Esophagus (tissue), 2 donors: Measurements from ENCODE around the gene CDRT15. TPM values are rescaled to one million over a fixed set of nuclear protein-coding genes. Genes with fewer than 3 reads are reported as not detected.

ENCODE experiments used
- H3K27ac ChIP-seq, 2 donors: one replicate each; pipeline ENCODE4 v1.5.1; 2013; ENCODE audit warnings: low read depth in 2 of 2, mild to moderate bottlenecking in 2 of 2, inconsistent platforms in 1 of 2, low read length in 1 of 2, moderate library complexity in 1 of 2
- H3K27me3 ChIP-seq, 2 donors: one replicate each; pipeline ENCODE4 v1.6.1; 2013; ENCODE audit warnings: low read length in 2 of 2, control low read depth in 1 of 2, mild to moderate bottlenecking in 1 of 2; ENCODE audit not compliant: insufficient read depth in 2 of 2, control insufficient read depth in 1 of 2
- H3K36me3 ChIP-seq, 2 donors: one replicate each; pipeline ENCODE4 v1.6.1; 2013; ENCODE audit warnings: low read length in 1 of 2; ENCODE audit not compliant: control insufficient read depth in 2 of 2, insufficient read depth in 2 of 2
- H3K4me1 ChIP-seq, 2 donors: one replicate each; pipeline ENCODE4 v1.6.1; 2013; ENCODE audit warnings: low read length in 1 of 2; ENCODE audit not compliant: control insufficient read depth in 2 of 2, insufficient read depth in 2 of 2
- H3K4me3 ChIP-seq, 2 donors: one replicate each; pipeline ENCODE4 v1.5.1; 2013; ENCODE audit warnings: low read length in 2 of 2, mild to moderate bottlenecking in 2 of 2, low read depth in 1 of 2, moderate library complexity in 1 of 2
- H3K9me3 ChIP-seq, 2 donors: one replicate each; pipeline ENCODE4 v1.6.1; 2013; ENCODE audit warnings: mild to moderate bottlenecking in 2 of 2, low read depth in 1 of 2, low read length in 1 of 2, moderate library complexity in 1 of 2; ENCODE audit not compliant: control insufficient read depth in 2 of 2, insufficient read depth in 1 of 2
- WGBS, 2 donors: extraction: QIAGEN DNeasy Blood & Tissue Kit; methylation state at CpG; one replicate each; pipeline ENCODE4 v1.1.7; 2013; 5-methylcytosine and 5-hydroxymethylcytosine counted together
- polyA plus RNA-seq, 2 donors: library from polyadenylated mRNA; stranded (reverse); fragments of 200-250 nt; gene quantifications; one replicate each; pipeline ENCODE4 v1.2.3, GENCODE V29; 2013
- donor health status: healthy with polysubstance abuse.
- donor health status: Bipolar disorder and iron deficiency.

Gene CDRT15
- polyA plus RNA-seq, 2 donors = not detected

DNA sequence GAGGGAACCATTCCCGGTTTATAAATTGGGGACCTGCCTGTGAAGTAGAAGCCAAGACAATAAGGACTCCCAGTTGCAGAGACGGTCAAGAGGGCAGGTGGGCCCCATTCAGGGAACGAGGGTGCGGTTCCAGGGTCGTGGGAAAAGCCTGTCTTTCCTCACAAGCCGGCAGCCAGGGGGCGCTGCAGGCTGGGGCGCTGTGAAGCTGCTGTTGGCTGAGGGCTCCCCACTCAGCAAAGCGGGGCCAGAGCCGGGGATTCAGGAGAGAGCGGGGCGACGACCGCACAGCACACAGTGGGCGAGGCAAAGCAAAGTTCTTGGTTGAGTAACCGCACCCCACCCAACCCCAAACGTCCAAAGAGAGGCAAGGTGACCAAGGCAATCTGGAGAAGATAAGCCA is 24.9 kb downstream of the CDRT15 start:
- Histone ChIP-seq H3K27ac (no peak overlapping the region), H3K27me3 (no peaks in the 10 kb centered on the region), H3K4me3 (no peak overlapping the region), H3K4me1 (no peaks in the 10 kb centered on the region), H3K9me3 (peaks cover 0 to 2% of the 10 kb centered on the region in 2 donors), H3K36me3 (peaks cover 0 to 6% of the 10 kb centered on the region in 2 donors)
- 71 to 77% methylated on average over 17 of the region's 17 CpGs for WGBS, 2 donors

DNA sequence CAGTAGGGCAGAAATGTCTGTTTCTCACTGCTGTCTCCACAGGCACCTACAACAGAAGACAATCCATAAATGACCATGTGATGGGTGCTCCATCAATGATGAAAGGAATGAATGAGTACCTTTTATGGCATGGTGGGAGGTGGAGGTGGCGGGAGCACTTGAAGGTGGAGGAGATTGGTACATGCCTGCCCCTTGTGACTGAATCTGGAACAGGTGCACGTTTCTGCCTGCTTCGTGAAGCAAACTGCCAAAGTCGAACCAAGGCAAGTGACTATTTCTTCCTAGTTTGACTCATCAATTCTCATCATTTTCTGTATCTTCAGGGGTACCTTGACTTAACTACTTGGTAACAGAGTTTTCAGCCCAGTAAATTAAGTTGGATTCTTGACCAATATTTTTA is 25.4 kb downstream of the CDRT15 start:
- Histone ChIP-seq H3K4me1 (peaks cover 0 to 4% of the 10 kb centered on the region in 2 donors), H3K9me3 (peaks cover 0 to 2% of the 10 kb centered on the region in 2 donors), H3K4me3 (no peak overlapping the region), H3K36me3 (peaks cover 0 to 8% of the 10 kb centered on the region in 2 donors), H3K27ac (no peak overlapping the region), H3K27me3 (no peaks in the 10 kb centered on the region)
- WGBS, 2 donors = 91 to 93% methylated on average over 4 of the region's 4 CpGs

DNA sequence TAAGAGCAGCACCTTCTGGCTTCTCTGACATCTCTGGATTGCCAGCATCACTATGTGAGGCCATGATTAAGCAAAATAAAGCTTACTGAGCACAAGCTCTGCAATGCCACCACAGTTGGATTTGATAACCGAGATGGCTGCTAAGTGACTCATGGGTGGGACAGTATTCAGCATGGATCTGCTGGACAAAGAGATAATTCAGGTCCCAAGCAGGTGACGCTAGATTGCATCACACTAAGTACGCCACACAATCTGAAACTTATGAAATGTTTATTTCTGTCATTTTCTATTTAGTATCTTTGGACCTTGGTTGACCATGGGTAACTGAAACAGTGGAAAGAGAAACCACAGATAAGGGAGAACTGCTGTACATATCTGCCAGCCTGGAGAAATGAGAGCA is 27.4 kb downstream of the CDRT15 start:
- 81 to 95% methylated on average over 3 of the region's 3 CpGs for WGBS, 2 donors
- Histone ChIP-seq H3K4me3 (no peak overlapping the region), H3K27me3 (no peaks in the 10 kb centered on the region), H3K27ac (no peak overlapping the region), H3K36me3 (peaks cover 0 to 8% of the 10 kb centered on the region in 2 donors), H3K4me1 (peaks cover 2 to 9% of the 10 kb centered on the region in 2 donors), H3K9me3 (peaks cover 0 to 2% of the 10 kb centered on the region in 2 donors)

DNA sequence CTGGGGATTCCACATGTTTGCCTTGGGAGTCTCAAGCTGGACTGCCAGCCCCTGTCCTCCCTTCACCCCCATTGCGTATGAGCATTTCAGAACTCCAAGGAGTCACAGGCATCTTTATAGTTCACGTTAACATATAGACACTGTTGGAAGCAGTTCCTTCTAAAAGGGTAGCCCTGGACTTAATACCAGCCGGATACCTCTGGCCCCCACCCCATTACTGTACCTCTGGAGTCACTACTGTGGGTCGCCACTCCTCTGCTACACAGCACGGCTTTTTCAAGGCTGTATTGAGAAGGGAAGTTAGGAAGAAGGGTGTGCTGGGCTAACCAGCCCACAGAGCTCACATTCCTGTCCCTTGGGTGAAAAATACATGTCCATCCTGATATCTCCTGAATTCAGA is 28.9 kb downstream of the CDRT15 start:
- H3K4me1 ChIP-seq = peaks cover 2 to 9% of the 10 kb centered on the region in 2 donors
- H3K27me3 ChIP-seq = no peaks in the 10 kb centered on the region
- 97% methylated on average over 5 of the region's 5 CpGs for WGBS, 2 donors
- peaks cover 0 to 2% of the 10 kb centered on the region in 2 donors for H3K9me3 ChIP-seq
- no peak overlapping the region for H3K27ac ChIP-seq
- no peak overlapping the region for H3K4me3 ChIP-seq
- H3K36me3 ChIP-seq = peaks cover 0 to 8% of the 10 kb centered on the region in 2 donors

DNA sequence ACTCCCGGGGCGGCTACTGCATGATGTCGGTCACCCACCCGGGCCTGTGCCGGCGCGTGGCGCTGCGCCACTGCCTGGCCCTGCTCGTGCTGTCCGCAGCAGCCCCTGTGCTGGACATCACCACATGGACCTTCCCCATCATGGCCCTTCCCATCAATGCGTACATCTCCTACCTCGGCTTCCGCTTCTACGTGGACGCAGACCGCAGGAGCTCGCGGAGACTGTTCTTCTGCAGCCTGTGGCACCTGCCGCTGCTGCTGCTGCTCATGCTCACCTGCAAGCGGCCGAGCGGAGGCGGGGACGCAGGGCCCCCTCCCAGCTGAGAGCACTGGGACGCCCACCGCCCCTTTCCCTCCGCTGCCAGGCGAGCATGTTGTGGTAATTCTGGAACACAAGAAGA is 29.8 kb downstream of the CDRT15 start:
- Histone ChIP-seq H3K4me1 (peaks cover 2 to 9% of the 10 kb centered on the region in 2 donors), H3K36me3 (peaks cover 0 to 8% of the 10 kb centered on the region in 2 donors), H3K27me3 (no peaks in the 10 kb centered on the region), H3K4me3 (no peak overlapping the region), H3K9me3 (peaks cover 0 to 2% of the 10 kb centered on the region in 2 donors), H3K27ac (no peak overlapping the region)
- WGBS, 2 donors = 95 to 96% methylated on average over 29 of the region's 29 CpGs

DNA sequence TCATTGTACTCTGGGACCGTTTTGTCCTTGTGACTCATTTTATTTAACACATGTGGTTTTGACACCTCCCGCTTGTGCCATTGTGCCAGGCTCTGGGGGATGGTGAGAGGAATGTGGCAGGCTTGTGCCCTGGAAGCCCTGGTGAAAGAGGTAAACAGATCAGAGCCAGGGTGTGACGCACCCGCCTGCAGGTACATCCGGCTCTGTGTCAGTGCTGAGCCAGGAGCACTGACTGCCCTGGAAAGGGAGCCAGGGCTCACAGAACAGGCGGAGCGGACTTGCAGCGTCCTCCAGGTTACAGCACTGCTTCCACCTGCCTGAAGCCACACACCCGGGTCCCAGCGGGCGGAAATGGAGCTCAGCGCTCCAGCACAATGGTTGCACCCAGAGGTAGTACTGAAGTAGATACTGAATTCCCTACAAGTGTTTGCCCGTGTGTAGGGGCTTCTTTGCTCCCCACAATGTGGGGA is 30.6 kb downstream of the CDRT15 start:
- Histone ChIP-seq H3K4me3 (no peak overlapping the region), H3K9me3 (no peaks in the 10 kb centered on the region), H3K27ac (no peak overlapping the region), H3K4me1 (peaks cover 2 to 9% of the 10 kb centered on the region in 2 donors), H3K27me3 (no peaks in the 10 kb centered on the region), H3K36me3 (peaks cover 0 to 8% of the 10 kb centered on the region in 2 donors)
- WGBS, 2 donors = 45 to 49% methylated on average over 13 of the region's 13 CpGs

DNA sequence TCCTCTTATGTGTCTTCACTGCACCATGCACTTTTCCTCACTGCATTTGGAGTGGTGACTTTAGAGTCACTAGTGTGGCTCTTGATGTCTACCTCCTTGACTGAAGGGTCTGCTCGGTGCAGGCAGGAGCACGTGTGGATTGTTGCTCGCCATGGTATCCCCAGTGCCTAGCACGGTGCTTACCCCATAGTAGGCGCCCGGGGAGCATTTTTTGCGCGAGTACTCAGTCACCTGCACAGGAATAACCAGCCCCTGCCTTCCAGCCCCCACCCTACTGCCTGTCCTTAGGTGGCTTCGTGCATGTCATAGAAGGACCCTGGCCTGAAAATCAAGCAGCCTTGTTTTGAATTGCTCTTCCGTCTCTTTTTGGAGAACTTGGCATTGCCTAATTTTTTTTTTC is 31.3 kb downstream of the CDRT15 start:
- Histone ChIP-seq H3K36me3 (peaks cover 0 to 8% of the 10 kb centered on the region in 2 donors), H3K9me3 (no peaks in the 10 kb centered on the region), H3K27ac (no peak overlapping the region), H3K4me1 (peaks cover 2 to 9% of the 10 kb centered on the region in 2 donors), H3K27me3 (no peaks in the 10 kb centered on the region), H3K4me3 (no peak overlapping the region)
- 93 to 95% methylated on average over 10 of the region's 10 CpGs for WGBS, 2 donors

DNA sequence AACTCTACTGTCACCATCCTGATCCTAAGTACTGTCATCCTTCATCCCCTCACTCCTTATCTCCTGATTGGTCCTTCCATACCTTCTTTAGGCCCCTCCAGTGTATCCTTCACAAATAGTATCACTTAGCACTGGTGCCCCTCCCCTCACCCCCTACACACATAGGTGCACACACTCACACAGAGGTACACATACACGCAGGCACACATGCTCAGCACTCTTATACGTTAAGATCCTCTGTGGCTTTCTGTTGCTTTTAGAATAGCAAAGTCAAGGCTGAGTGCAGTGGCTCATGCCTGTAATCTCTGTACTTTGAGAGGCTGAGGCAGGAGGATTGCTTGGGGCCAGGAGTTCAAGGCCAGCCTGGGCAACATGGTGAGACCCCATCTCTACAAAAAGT is 32.1 kb downstream of the CDRT15 start:
- peaks cover 0 to 8% of the 10 kb centered on the region in 2 donors for H3K36me3 ChIP-seq
- H3K9me3 ChIP-seq = no peaks in the 10 kb centered on the region
- WGBS, 2 donors = 93 to 96% methylated on average over 2 of the region's 2 CpGs
- H3K4me1 ChIP-seq = peaks cover 2 to 9% of the 10 kb centered on the region in 2 donors
- no peaks in the 10 kb centered on the region for H3K27me3 ChIP-seq
- H3K4me3 ChIP-seq = no peak overlapping the region
- no peak overlapping the region for H3K27ac ChIP-seq

DNA sequence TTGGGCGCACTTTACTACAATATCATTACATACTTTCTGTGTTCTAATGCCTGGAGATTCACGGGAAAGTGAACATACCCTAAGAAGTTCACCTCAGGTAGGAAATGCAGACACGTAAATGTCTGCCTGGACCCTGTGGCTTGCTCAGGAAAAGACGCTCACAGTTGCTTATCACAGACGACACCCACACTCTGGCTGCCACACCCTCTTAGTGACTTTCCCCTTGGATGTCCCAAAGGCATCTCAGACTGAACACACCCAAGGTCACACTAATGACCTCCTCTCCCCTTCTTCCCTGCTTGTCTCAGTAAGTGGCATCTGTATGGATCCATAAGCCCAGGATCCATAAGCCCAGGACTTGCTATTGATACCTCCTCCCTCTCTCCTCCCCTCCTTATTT is 32.6 kb downstream of the CDRT15 start:
- Histone ChIP-seq H3K4me1 (peaks cover 2 to 9% of the 10 kb centered on the region in 2 donors), H3K4me3 (no peak overlapping the region), H3K27ac (no peak overlapping the region), H3K36me3 (peaks cover 0 to 8% of the 10 kb centered on the region in 2 donors), H3K9me3 (no peaks in the 10 kb centered on the region), H3K27me3 (no peaks in the 10 kb centered on the region)
- 71 to 78% methylated on average over 5 of the region's 5 CpGs for WGBS, 2 donors

DNA sequence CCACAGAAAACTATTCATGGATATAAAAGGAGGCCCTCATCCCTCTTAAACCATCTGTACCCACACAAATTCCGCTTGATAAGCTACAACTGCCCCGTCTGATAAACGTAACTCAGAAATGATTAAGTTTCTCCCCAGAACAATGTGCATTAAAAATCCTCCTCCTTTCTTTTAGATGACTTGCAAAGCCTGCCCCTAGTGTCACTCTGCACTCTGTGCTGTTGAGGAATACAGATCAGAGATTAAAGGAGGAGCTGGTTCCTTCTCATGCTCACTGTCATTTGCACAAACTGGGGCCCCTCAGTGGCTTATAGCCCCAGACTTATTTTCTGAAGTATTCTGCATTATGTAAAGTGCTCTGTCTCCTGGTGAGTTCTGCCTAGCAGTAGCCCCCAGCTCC is 33.3 kb downstream of the CDRT15 start:
- Histone ChIP-seq H3K4me3 (no peak overlapping the region), H3K36me3 (peaks cover 0 to 8% of the 10 kb centered on the region in 2 donors), H3K27ac (no peak overlapping the region), H3K4me1 (peaks cover 2 to 9% of the 10 kb centered on the region in 2 donors), H3K9me3 (no peaks in the 10 kb centered on the region), H3K27me3 (no peaks in the 10 kb centered on the region)
- WGBS, 2 donors = 92 to 97% methylated on average over 3 of the region's 3 CpGs
